ENCODE results near the gene XRRA1. TPM values are rescaled to one million over a fixed set of nuclear protein-coding genes. Genes with fewer than 3 reads are reported as not detected.
A peak's percentile ranks its signal among the peaks of the same experiment; 100 is the strongest.

Gene XRRA1
- total and polyA plus RNA-seq, 2 of the 13 experiments (the other 11 are each of a cell fraction or from before 2014, with no cell fraction given) = 7.6 to 10.5 TPM

GRCh38 chr11:74948898-74949752, at the start of gene XRRA1, which contains the start of gene SPCS2 (continued):
- peak; percentile 92 for TF ChIP-seq GMEB2 (CRISPR knock-in tag; IDR thresholded peaks at IDR 0.05; ENCODE audit: low read depth)
- 0 out of 2 replicates have a peak, but pooled peaks have one; percentile 29 for TF ChIP-seq PATZ1 (CRISPR knock-in tag; IDR thresholded peaks at IDR 0.05)
- no peak for TF ChIP-seq RORA (CRISPR knock-in tag; IDR thresholded peaks at IDR 0.05)
- peak; percentile 90; the same call in 1 of the 2 replicates for TF ChIP-seq NRL (CRISPR knock-in tag; IDR thresholded peaks at IDR 0.05; ENCODE audit: borderline replicate concordance)
- no peak for TF ChIP-seq ZNF253 (CRISPR knock-in tag; IDR thresholded peaks at IDR 0.05; ENCODE audit: borderline replicate concordance)
- TF ChIP-seq ZNF136 (CRISPR knock-in tag; IDR thresholded peaks at IDR 0.05; ENCODE audit: low read depth) = peak; percentile 66; the same call in 1 of the 2 replicates
- no peak for TF ChIP-seq CERS6 (CRISPR knock-in tag; IDR thresholded peaks at IDR 0.05)
- TF ChIP-seq MED8 (CRISPR knock-in tag; IDR thresholded peaks at IDR 0.05; ENCODE audit: insufficient replicate concordance) = no peak
- TF ChIP-seq POGZ (CRISPR knock-in tag; IDR thresholded peaks at IDR 0.05) = peak; percentile 97
- 0 out of 2 replicates have a peak, but pooled peaks have one; percentile 15 for TF ChIP-seq ZNF709 (CRISPR knock-in tag; IDR thresholded peaks at IDR 0.05)
- no peak for TF ChIP-seq TCF12 (IDR thresholded peaks at IDR 0.05)
- TF ChIP-seq TCF12 (CRISPR knock-in tag; IDR thresholded peaks at IDR 0.05) = no peak
- TF ChIP-seq DBP (CRISPR knock-in tag; IDR thresholded peaks at IDR 0.05; ENCODE audit: not compliant biosample characterization) = peak; percentile 34
- TF ChIP-seq ZNF10 (CRISPR knock-in tag; IDR thresholded peaks at IDR 0.05; ENCODE audit: borderline replicate concordance, low read depth) = no peak
- peak; percentile 90 for TF ChIP-seq ZNF556 (CRISPR knock-in tag; IDR thresholded peaks at IDR 0.05; ENCODE audit: borderline replicate concordance)
- no peak; the same call in 1 of the 2 replicates for TF ChIP-seq MZF1 (CRISPR knock-in tag; IDR thresholded peaks at IDR 0.05; ENCODE audit: borderline replicate concordance)
- peak; percentile 90 for TF ChIP-seq ERF (CRISPR knock-in tag; IDR thresholded peaks at IDR 0.05)
- no peak for TF ChIP-seq ZNF569 (CRISPR knock-in tag; IDR thresholded peaks at IDR 0.05; ENCODE audit: borderline replicate concordance)
- TF ChIP-seq NCOA2 (CRISPR knock-in tag; IDR thresholded peaks at IDR 0.05) = peak; percentile 53; the same call in 1 of the 2 replicates
- TF ChIP-seq ZNF335 (CRISPR knock-in tag; IDR thresholded peaks at IDR 0.05) = peak; percentile 91
- no peak for TF ChIP-seq ZEB1 (IDR thresholded peaks at IDR 0.05; ENCODE audit: insufficient replicate concordance, low read depth)
- peak; percentile 26; the same call in 1 of the 2 replicates for TF ChIP-seq HOXD1 (CRISPR knock-in tag; IDR thresholded peaks at IDR 0.05)
- TF ChIP-seq ZSCAN9 (CRISPR knock-in tag; IDR thresholded peaks at IDR 0.05; ENCODE audit: borderline replicate concordance) = peak; percentile 53; the same call in 1 of the 2 replicates
- peak; percentile 67 for TF ChIP-seq JUN (CRISPR knock-in tag; IDR thresholded peaks at IDR 0.05)
- TF ChIP-seq RCOR2 (CRISPR knock-in tag; IDR thresholded peaks at IDR 0.05) = no peak
